Fibroblast of villous mesenchyme (primary cell): ENCODE results near the gene TGIF2. TPM values are rescaled to one million over a fixed set of nuclear protein-coding genes. Genes with fewer than 3 reads are reported as not detected.

ENCODE experiments used
- DNase-seq: peaks from one replicate; pipeline ENCODE4 v3.0.0-alpha.2; 2010; ENCODE audit warnings: low read depth
- H3K4me3 ChIP-seq: 2 replicates; pipeline ENCODE4 v1.5.1; 2011; ENCODE audit warnings: low read depth, mild to moderate bottlenecking, low read length
- total RNA-seq: library from RNA; depleted of rRNA; stranded (reverse); fragments of >200 nt; gene quantifications from 2 replicates; pipeline ENCODE4 v1.2.3, GENCODE V29; 2012
- TF ChIP-seq, protein P1 (sequence below): IDR thresholded peaks from 2 replicates; pipeline ENCODE4 v1.5.1; 2012; ENCODE audit warnings: low read depth, mild to moderate bottlenecking, low read length; ENCODE audit not compliant: insufficient read depth

Gene TGIF2
- total RNA-seq, 1 donor = 10.4 TPM

DNA sequence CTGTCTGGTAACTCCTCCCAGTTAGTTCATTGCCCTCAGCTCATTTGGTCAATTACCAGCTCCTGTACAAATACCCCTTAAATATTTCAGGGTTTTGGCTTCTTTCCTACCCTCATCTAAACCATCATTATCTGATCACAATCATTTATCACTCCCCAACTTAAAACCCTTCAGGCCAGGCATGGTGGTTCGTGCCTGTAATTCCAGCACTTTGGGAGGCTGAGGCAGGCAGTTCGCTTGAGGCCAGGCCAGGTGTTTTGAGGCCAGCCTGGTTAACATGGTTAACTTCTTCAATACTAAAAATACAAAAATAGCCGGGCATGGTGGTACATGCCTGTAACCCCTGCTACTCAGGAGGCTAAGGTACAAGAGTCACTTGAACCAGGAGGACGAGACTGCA, 9.4 kb downstream of the TGIF2 start:
- no peak overlapping the region for H3K4me3 ChIP-seq
- TF ChIP-seq, protein P1, sequence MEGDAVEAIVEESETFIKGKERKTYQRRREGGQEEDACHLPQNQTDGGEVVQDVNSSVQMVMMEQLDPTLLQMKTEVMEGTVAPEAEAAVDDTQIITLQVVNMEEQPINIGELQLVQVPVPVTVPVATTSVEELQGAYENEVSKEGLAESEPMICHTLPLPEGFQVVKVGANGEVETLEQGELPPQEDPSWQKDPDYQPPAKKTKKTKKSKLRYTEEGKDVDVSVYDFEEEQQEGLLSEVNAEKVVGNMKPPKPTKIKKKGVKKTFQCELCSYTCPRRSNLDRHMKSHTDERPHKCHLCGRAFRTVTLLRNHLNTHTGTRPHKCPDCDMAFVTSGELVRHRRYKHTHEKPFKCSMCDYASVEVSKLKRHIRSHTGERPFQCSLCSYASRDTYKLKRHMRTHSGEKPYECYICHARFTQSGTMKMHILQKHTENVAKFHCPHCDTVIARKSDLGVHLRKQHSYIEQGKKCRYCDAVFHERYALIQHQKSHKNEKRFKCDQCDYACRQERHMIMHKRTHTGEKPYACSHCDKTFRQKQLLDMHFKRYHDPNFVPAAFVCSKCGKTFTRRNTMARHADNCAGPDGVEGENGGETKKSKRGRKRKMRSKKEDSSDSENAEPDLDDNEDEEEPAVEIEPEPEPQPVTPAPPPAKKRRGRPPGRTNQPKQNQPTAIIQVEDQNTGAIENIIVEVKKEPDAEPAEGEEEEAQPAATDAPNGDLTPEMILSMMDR = no peak
- no peak for DNase-seq

DNA sequence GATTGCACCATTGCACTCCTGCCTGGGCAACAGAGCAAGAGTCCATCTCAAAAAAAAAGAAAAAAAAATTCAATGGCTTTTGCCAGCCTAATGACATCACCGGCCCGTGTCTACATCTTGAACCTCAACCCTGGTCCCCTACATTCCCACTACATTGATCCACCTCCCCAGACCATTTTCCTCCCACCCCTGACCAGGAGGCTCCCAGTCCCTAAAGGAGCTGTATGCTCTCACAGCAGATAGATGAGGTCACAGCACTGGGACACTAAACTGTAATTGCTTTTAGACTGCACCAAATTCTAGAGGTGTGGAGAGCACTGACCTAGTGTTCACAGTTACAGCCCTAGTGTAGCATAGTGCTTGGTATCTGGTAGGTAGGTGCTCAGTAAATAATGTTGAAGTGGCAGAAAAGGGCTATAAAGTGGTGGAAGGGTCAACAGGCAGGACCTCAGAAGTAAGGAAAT, 10.7 kb downstream of the TGIF2 start:
- TF ChIP-seq, protein P1 = no peak
- no peak for DNase-seq
- no peak overlapping the region for H3K4me3 ChIP-seq

DNA sequence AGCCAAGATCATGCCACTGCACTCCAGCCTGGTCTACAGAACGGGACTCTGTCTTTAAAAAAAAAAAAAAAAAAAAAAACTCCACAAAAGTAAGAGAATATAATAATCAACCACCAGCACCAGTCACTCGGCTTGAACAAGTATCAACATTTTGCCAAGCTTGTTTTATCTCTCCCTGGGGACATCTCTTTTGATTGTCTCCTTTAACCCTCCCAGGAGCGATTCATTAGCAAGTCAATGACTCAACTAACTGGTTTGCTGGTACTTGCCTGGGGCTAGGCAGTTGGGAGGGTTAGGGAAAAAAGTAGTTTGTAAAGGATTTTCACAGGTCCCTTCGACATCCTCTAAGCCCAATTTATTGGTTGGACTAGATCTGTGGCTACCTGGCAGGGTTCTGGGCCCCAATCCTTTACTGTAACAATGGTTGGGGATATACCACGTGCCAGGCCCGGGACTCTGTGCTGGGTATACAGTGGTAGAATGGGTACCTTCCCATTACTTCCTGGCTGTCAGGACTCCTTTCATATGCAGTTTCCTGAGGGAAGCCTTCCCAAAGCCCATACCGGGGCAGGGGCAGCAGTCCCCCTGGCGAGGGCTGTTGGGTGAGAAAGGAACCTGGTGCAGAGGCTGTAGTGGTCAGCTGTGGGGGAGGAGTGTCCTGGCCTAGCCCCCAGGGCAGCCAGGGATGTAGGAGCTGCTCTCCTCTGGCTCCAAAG, 12.2 kb downstream of the TGIF2 start:
- TF ChIP-seq, protein P1 = no peak
- no peak overlapping the region for H3K4me3 ChIP-seq
- peak; percentile 51 for DNase-seq

DNA sequence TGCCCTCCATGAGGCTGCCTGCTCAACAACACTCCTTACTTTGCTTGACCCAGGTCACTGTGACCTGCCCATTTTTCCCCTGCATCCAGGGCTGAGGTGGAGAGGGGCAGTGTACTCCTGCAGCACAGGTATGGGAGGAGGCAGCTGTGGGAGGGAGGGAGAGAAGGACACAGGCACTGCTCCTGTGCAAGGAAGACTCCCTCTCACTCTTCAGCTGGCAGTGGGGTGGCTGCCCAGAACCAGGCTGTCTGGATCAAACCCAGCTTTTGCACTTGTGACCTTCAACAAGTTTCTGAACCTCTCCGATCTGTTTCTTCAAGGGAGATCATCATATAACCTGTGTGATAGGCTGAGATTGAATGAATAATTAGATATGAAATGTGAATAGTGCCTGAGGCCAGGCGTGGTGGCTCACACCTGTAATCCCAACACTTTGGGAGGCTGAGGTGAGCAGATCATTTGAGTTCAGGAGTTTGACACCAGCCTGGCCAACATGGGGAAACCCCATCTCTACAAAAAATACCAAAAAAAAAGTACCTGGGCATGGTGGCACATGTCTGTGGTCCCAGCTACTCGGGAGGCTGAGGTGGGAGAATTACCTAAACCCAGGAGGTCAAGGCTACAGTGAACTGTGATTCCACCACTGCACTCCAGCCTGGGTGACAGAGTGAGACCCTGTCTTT, 14.1 kb downstream of the TGIF2 start:
- TF ChIP-seq, protein P1 = no peak
- DNase-seq = no peak
- H3K4me3 ChIP-seq = no peak overlapping the region

DNA sequence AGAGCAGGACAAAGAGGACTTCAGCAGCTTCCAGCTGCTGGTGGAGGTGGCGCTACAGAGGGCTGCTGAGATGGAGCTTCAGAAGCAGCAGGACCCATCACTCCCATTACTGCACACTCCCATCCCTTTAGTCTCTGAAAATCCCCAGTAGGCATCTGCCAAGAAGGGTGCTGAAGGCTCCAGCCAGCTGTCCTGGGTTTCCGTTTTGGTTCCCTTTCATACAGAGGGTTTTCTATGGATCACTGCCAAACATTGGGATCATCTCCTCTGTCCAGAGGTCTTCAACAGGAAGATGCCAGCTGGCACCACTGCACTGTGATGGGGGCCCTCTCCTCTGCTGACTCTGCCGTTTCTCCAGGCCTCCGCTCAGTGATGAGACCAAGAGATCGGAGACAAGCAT, 17.9 kb downstream of the TGIF2 start:
- DNase-seq = no peak
- TF ChIP-seq, protein P1 = no peak
- no peak overlapping the region for H3K4me3 ChIP-seq

DNA sequence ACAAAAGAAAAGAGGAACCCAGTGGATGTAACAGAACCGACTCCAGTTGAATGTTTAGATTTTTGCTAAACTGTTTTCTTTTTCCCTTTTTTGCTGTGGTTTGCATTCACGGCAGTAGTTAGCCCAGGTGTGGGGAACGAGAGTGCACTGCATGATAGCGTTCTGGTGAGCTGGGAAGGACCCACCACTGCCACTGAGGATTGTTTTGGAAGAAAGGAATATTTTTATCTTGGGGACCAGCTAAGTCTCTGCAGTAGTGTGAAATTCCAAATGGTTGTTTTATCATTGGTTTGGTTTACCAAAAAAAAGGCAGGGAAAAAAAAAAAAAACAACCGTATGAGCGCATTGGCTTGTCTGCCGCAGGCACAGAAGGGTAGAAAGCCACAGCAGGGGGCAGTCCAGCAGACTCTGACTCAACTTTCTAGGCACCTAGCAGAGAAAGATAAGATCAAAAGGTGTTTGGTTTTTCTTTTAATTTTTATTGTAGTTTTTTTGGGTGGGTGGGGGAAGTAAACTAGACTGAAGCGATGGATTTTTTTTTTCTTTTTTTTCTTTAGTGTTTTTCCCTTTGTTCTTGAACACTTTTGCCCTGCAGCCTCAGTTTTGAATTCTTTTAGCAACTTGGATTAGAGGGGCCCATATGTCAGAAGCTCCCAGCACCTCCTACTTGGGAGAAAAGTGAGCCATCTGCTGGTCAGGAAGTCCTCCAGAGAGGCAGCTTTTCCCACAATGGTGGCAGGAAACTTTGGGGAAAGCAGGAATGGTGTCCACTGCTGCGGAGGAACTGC, 18.7 kb downstream of the TGIF2 start:
- TF ChIP-seq, protein P1 = peak; percentile 51
- H3K4me3 ChIP-seq = no peak overlapping the region
- DNase-seq = peak; percentile 48
